ENCODE data around the gene CASQ2.

Gene CASQ2

DNA sequence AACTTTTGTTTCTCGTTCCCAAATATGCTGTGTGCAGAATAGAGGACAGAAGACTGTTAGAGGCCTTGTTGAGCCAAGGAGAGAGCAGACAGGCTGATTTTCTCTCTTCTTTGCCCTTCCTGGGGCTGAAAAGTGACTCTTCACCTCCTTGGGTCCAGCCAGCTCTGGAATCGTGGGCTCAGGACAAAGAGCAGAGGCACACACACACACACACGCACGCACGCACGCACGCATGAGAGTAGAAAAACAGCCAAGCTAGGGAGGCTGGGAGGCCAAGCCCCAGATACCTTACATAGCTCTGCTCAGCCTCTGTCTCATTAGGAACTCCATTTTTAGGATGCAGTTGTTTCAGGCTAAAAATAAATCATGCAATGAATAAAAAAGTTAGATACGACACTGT lies at the start of gene CASQ2:
Gene CASQ2 (minus strand): TSS at position 166 of the 400 bp plus-strand sequence. CDS start 173 bp downstream, outside the sequence.
- DNase-seq (ENCODE audit: extremely low read depth in 1 of 2, low read depth in 1 of 2) = no peak

DNA sequence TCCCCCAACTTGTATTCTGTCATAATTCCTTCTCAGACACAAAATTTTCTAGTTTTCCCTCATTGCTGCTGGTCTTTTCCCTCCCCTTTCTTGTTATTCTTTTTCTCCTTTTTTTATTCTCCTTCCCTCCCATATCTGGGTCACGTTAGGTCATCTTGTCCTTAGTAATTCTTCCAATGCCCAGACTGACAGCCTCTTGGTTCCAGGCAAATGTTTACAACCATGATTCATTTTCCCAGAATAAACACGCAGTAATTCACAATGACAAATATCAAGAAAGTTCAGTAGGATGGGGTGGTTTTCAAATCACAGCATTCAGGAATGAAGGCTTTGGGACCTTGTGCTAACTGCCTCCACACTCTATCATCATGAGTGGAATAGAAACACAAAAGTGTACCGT lies 47.2 kb upstream of the CASQ2 start:
- no peak for DNase-seq (ENCODE audit: extremely low read depth in 1 of 2, low read depth in 1 of 2)

DNA sequence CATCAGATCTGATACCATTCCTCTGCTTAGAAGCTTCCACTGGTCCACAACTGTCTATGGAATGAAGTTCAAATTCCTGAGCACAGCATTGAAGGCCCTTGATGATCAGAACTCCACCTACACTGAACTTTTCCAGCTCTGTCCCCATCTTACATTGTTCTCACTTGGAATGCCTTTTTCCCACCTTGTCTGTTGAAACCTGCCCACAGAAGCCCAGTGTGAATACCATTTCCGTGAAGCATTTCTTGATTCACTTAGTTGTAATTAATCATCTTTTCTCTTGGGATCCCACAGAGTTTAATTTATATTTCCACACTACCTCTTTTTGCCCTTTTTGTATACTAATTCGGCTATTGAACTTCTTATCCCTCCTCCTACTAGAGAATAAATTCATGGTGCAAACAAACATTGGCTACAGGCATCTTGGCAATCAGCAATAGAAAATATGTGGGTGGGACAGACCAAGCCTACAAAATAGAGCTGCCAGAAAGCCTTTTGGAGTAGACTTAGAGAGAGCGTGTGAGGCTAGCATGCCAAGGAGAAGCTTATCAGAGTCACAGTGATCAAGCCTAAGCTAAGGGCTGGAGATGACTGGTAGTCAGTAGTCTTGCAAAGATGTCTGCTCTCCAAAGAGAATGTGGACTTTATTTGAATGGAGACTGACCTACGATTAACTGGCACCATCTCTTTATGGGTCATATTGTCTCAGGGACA lies 46.3 kb upstream of the CASQ2 start:
- DNase-seq (ENCODE audit: extremely low read depth in 1 of 2, low read depth in 1 of 2) = no peak

DNA sequence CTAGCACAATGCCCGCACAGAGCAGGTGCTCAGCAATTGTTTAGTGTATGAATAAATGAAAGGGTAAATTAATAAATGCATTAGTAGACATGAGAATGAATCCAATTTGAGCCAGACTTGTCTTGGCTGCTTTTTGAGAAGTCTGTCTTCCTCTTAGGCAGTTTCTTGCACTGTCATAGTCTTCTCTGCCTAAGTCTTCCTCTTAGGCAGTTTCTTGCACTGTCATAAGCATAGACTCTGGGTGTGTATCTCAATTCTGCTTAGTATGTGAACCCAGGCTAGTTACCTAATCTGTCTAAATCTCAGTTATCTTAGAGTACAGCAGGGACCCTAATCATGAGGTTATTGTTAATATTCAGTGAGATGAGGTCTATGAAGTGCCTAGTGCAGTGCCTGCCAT lies 45.2 kb upstream of the CASQ2 start:
- DNase-seq (ENCODE audit: extremely low read depth in 1 of 2, low read depth in 1 of 2) = no peak

DNA sequence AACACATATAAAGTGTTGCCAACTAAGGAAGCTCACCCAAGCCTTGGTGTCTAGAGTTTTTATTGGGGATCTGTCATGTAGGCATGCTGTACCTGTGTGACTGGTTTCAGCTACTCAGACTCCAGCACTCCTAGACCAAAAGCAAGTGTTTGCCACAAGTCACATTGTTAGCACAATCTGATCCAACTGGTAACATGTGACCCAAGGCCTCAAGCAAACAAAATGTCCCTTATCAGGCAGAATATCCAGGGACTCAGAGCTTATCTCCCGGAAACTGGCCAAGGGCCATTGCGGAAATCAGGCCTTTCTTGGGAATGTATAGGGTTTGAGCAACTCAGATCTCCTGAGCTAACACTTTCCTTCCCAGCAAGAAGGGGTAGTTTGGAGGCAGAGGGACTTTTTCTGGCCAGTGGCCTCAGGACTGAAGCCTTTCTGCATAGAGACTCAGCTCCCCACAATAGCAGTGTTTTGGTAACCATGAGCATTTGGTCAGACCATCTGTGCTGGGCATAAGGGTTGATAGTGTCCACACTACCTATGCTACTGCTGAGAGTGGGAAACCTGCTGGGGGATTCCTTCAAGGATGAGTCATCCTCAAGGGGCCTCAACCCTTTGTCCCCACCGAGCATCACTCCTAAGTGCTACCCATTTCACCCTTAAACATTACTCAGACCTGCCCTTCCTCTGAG lies 42.8 kb upstream of the CASQ2 start:
- DNase-seq (ENCODE audit: extremely low read depth in 1 of 2, low read depth in 1 of 2) = no peak

DNA sequence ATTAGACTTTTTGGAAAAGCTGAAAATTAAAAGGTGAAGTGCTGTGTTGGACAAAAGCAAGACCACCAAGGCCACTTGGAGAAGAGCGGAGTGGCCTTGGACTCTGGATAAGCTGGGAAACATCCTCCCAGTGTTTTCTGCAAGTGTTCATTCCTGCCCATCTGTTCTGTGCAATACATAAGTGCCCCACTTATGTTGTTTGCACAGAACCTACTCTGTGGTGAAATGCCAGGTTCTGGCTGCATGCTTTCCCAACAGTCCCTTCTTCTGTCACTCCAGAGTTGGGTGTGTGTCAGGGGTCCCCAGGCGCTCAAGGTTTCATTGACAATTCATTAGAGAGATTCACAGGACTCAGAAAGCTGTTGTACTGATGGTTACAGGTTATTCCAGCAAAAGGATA lies 42.1 kb upstream of the CASQ2 start:
- DNase-seq (ENCODE audit: extremely low read depth in 1 of 2, low read depth in 1 of 2) = no peak

DNA sequence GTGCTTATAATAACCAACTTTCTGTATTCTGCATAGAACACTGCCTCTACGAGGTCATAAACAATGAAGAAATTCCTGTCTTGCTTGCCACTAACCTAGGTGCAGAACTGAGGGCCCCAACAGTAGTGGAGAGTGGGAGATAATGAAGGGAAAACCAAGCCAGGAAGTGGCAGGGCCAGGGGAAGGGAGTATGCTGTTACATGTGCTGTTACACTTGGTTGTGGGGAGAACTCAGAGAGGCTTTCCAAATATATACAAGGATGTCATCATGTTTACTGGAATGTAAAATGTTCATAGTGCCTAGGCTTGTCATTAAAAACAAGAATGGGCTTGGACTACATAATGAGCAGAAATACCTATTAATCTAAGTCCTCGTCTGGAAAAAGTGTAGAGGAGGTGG lies 41.3 kb upstream of the CASQ2 start:
- DNase-seq (ENCODE audit: extremely low read depth in 1 of 2, low read depth in 1 of 2) = no peak

DNA sequence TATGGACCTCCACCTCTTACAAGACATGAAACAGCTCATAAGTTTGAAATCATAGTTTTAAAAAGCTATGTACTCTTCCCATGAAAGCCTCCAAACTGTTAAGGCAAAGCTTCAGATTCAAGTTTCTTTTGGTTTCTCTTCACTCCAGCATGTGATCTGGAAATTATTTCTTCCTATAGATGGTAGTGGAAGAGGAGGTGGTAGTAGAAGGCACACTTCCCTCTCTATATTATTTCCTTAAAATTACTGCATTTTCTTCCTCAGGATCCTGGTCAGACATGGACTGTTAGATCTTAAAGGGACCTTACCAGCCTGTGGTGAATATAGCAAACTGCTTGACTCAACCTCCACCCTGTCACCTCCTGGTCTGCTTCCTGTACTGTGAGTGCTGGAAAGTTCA lies 40.6 kb upstream of the CASQ2 start:
- DNase-seq (ENCODE audit: extremely low read depth in 1 of 2, low read depth in 1 of 2) = no peak

DNA sequence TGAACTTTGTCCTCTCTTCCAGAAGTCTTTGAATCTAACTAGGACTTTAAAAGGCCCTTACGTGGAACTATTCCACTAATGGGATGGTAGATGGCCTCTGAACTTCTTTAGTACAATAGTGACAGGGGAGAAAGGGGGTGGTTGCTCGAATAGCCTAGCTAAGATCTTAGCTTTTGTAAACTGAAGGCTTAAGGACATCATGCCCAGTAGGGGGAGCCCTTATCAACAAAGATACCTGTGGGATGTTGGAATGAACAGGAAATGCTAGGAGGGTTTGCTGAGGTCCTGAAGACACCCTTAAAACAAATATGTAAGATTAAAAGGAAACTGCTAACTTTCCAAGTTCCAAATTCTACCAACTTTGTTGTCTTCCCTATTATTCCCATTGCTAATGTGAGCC lies 39.2 kb upstream of the CASQ2 start:
- no peak for DNase-seq (ENCODE audit: extremely low read depth in 1 of 2, low read depth in 1 of 2)

DNA sequence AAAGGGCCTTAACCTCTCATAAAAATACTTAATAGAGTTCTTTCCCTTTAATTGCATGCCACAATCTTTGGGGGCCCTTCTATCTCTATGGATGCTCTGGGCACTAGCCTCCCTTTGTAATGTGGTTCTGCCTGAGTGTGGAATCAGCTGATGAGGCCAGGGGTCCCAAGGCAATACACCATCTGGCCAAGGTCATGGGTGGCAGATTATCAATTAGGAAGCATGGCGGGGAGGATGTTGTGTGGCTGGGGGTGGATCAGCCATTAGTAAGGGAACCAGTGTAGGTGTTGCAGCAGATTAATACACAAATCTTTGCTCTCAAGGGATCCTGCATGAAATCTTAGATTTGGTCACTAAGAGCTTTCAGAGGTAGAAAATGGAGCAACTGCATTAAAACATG lies 37.1 kb upstream of the CASQ2 start:
- no peak for DNase-seq (ENCODE audit: extremely low read depth in 1 of 2, low read depth in 1 of 2)

DNA sequence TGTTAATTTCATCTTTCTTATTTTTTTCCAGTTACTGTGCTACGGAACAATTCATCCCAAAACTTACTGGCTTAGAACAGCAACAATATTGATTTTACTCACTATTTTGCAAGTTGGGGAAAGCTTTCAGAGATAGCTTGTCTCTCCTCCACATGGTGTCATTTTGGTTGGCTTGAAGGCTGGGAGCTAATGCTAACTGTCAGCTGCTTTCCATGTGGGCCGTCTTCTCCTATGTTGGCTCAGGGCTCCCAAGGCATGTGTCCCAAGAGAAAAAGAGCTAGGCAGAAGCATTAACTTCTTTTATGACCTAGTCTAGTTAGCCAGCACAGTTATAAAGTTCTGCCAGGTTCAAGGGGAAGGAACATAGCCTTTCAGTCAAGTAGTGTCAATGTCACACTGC lies 33.9 kb upstream of the CASQ2 start:
- DNase-seq (ENCODE audit: extremely low read depth in 1 of 2, low read depth in 1 of 2) = no peak

DNA sequence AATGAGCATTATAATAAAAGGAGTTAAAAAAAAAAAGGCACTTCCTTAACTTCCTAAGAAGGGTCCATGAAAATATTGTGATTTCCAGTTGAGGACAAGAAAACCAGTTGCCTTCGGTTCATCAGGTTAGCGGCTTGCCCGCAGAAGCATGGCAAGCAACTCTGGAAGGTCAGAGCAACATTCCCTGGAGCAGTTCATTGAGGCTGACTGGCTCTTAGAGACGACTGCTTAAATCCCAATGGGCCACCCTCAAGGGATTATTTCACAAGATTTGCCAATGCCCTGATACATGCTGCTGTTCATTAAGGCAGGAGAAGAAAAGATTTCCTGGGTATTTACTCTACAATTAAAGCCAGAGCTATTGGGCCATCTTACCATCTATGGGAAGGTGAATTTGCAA lies 29.0 kb upstream of the CASQ2 start:
- DNase-seq (ENCODE audit: extremely low read depth in 1 of 2, low read depth in 1 of 2) = no peak

DNA sequence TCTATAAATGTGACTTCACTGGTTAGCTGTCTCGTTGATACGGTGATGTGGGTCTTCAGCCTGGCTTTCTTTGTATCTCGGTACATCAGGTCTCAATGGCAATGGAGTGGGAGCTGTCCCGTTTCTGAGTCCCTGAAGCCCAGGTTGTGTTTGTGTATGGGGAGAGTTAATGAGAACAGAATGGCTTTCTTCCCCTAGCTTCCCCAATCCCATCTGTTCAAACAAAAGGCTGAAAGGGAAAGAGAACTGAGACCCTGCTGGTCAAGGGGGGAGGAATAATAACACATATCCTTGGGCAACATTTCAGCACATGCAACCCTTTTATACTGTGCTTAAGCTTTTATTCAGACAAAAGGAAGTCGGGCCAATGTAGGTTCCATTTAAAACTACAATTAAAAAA lies 28.4 kb upstream of the CASQ2 start:
- no peak for DNase-seq (ENCODE audit: extremely low read depth in 1 of 2, low read depth in 1 of 2)

DNA sequence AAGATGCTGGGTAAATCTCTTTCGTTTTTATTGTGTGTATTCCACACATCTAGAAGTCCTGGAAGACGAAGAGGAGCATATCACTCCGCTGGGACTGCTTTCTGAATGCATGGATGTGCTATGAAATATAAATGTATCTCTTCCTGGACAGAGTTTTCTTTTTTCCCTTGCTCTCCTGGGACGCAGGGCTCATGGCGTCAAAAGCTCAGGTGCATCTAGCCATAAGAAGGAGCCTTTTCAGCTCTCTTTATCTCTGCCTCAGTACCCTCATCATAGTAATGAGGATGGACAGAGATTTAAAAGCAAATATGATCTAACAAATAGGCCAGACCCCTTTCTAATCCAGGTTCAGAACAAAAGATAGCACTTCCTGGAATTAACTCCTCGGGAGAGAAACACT lies 27.5 kb upstream of the CASQ2 start:
- no peak for DNase-seq (ENCODE audit: extremely low read depth in 1 of 2, low read depth in 1 of 2)

DNA sequence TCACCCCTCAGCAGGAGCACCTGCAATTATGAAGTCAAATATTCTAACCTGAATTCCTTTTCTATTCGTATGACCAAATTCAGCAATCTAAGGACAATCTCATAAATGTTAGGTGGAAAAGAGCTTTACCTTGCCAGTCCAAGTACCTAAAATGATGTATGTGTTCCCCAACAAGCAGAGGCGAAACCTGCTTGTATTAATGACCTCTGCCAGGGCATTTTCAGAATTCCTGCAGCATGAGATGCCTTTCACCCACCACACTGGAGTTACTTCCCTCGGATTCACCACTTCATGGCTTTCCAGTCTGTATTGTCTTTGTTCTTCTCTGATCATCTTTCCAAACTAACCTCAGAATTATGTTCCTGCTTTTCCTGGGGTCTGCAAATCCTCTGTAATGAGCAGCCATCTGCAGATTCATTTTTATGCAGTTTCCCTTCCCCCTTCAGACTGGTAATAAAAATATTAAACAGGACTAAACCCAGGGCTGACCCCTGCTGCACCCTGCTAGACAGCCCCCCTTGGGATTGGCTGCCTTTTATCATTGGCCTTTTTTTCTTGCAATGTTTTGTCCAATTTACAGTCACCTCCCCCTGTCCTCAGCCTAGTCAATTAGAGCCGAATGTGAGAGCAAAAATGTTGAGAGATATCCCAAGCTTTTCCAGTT lies 26.6 kb upstream of the CASQ2 start:
- no peak for DNase-seq (ENCODE audit: extremely low read depth in 1 of 2, low read depth in 1 of 2)

DNA sequence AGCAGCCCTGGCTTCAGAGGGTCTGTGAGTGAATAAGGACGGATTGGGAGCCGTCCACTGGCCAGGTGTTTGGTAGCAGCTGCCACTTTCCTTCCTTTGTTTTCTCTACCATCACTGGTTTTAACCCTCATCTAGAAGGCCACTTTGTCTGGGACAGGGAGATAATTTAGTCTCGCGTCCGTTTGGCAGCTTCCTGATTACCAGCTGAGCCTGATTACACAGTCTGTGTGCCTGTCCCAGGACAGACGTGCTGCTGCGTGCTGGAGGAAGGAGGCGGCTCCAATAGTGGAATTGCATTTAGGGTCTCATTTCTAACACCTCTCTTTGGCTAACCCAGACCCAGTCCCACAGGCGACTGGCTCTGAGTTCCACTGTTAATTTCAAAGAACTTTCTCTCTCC lies 24.6 kb upstream of the CASQ2 start:
- DNase-seq (ENCODE audit: extremely low read depth in 1 of 2, low read depth in 1 of 2) = no peak

DNA sequence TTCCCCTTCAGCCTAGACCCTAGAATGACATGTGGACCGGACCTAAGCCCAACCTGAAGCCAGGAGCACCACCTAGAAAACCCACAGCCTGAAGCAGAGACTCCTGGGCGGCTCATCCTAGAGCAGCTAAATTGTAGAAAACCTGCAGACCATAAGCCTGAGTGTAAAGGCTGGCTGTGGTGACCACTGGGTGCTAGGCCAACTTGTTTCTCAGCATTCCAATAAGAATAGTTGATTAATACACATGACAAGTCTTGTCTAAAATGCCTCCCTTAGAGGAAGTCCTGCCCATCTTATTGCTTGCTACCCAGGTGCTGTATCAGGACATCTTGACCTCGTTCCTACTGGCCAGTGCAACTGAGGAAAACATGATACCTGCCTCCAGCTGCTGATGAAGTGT lies 23.3 kb upstream of the CASQ2 start:
- no peak for DNase-seq (ENCODE audit: extremely low read depth in 1 of 2, low read depth in 1 of 2)

DNA sequence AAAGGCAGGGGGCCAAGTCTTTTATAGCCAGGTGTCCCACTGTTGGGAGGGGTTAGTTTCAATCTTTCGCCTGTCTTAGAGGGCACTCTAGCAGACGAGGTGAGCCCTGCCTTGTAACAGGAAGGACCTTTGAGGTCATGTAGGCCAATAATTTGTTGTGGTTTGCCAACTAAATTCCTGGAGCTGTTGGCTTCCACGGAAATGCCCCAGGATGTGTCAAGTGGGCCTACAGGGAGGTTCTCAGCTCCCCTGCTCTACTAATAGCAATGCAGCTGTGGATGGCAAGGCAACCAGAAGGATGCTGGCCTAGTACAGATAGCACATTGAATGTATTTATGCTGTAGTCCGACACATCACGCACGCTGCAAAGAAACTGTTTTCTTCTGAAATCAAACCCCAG lies 22.3 kb upstream of the CASQ2 start:
- no peak for DNase-seq (ENCODE audit: extremely low read depth in 1 of 2, low read depth in 1 of 2)

DNA sequence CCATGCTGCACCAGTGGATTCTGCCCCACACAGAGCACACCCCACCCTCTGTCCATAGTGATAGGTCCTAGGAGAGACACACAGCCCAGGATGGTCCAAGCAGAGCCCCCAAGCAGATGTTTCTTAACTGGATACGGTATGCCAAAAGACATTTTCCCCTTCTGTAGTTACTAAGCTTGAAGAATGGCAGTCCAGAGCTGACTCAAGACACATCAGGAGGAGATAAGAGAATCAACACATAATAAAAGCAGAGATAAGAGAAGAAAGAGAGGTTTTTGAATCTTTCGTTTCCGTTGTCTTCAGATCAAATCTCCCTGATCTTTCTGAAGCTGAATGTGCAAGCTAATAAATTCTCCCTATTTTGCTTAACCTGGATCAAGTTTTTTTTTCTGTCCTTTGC lies 21.8 kb upstream of the CASQ2 start:
- no peak for DNase-seq (ENCODE audit: extremely low read depth in 1 of 2, low read depth in 1 of 2)

DNA sequence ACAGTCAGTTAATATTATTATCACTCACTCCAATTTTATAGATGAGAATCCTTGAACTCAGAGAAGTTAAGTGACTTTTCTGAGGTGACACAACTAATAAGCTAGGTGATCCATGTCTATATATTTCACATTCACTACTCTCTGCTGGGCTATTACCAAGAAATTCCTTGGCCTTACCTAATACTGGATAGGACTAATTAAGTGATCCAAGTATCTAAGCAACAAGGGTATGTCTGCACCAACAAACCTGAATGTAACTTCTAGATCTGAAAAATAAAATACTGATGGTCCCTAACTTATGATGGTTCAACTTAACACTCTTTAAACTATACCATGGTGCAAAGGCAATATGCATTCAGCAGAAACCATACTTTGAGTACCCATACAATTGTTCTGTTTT lies 14.8 kb upstream of the CASQ2 start:
- no peak for DNase-seq (ENCODE audit: extremely low read depth in 1 of 2, low read depth in 1 of 2)

DNA sequence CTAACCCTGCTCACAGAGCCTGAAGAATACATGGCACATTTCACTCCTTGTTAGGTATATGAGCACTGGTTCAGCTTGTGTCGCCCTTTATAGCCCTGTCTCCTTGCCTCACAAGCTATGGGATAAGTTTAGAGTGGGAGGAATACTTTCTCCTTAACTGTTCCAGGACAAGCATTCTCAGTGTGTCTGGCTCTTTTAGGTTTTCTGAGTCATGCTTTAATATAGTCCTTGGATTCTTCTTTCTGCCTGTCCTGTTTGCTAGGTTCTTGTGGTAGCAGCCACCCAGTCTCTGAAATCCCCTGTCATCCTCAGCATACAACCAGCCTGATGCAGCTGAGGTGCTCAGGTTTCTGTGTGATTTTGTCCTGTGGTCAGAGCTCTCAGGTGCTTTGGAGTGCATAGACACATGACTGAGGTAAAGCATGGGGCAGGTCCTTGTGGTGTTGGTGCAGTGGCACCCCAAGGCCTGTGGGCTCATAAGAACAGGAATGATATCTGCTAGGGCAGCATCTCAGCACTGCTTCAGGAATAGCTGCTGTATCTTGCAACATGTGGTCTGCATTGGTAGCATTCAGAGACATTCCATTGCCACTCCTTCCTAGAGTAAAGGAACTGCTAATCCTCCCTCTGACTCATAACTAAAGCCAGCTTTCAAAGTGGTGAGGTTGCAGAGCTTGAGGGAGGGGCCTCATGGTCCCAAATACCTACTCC lies 14.2 kb upstream of the CASQ2 start:
- no peak for DNase-seq (ENCODE audit: extremely low read depth in 1 of 2, low read depth in 1 of 2)

DNA sequence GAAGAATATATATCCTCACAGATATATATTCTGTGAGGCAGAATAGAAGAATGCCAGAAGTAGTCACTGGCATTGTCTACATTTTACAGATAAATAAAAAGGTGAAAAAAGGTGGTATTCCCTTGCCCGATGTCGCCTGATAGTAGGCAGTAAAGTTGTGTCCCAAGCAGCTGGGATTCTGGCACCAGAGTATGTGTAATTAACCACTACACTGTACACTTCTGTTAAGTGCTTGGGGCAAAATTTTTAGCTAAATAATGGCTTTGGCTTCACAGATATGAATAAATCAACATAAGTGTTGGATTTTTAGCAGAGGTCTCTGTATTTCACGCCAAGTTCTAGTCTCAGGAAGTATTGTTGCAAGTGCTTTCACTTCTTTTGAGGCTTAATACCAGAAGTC lies 13.3 kb upstream of the CASQ2 start:
- DNase-seq (ENCODE audit: extremely low read depth in 1 of 2, low read depth in 1 of 2) = no peak
